T-helper 1 cell treated with Interleukin-12 subunit alpha and Interleukin-12 subunit beta and Interleukin-4 antibody, amounts not matched to agents 30 μg/mL and 1 μg/mL, for 36 hours (primary cell): Measurements from ENCODE around the gene DAPP1.

Experiments used
- H3K27ac Mint-ChIP-seq: one replicate; pipeline ENCODE4 v1.8.0; 2021; ENCODE audit warnings: mild to moderate bottlenecking, mixed read lengths
- H3K27me3 Mint-ChIP-seq: one replicate; pipeline ENCODE4 v1.8.0; 2021; ENCODE audit warnings: low read depth, mixed read lengths
- H3K36me3 Mint-ChIP-seq: one replicate; pipeline ENCODE4 v1.8.0; 2021; ENCODE audit warnings: low read depth, mixed read lengths
- H3K4me1 Mint-ChIP-seq: one replicate; pipeline ENCODE4 v1.8.0; 2021; ENCODE audit warnings: low read depth, mixed read lengths
- H3K4me3 Mint-ChIP-seq: one replicate; pipeline ENCODE4 v1.8.0; 2021; ENCODE audit warnings: mild to moderate bottlenecking, moderate library complexity, mixed read lengths
- H3K9me3 Mint-ChIP-seq: one replicate; pipeline ENCODE4 v1.8.0; 2021; ENCODE audit warnings: mixed read lengths

The DAPP1 gene

GRCh38 chr4:99885687-99886086 is 69.1 kb downstream of the DAPP1 start:
- H3K27ac Mint-ChIP-seq = no peak overlapping the region
- no peaks in the 10 kb centered on the region for H3K27me3 Mint-ChIP-seq
- no peaks in the 10 kb centered on the region for H3K9me3 Mint-ChIP-seq
- no peak overlapping the region for H3K4me3 Mint-ChIP-seq
- peaks cover 8% of the 10 kb centered on the region for H3K36me3 Mint-ChIP-seq
- H3K4me1 Mint-ChIP-seq = peaks cover 2% of the 10 kb centered on the region

GRCh38 chr4:99886146-99886545 is 69.5 kb downstream of the DAPP1 start:
- no peaks in the 10 kb centered on the region for H3K9me3 Mint-ChIP-seq
- H3K4me3 Mint-ChIP-seq = no peak overlapping the region
- no peak overlapping the region for H3K27ac Mint-ChIP-seq
- H3K27me3 Mint-ChIP-seq = no peaks in the 10 kb centered on the region
- peaks cover 5% of the 10 kb centered on the region for H3K4me1 Mint-ChIP-seq
- peaks cover 8% of the 10 kb centered on the region for H3K36me3 Mint-ChIP-seq

GRCh38 chr4:99887837-99888236 is 71.2 kb downstream of the DAPP1 start:
- Mint-ChIP-seq H3K36me3 (peaks cover 4% of the 10 kb centered on the region), H3K4me3 (no peak overlapping the region), H3K4me1 (peaks cover 12% of the 10 kb centered on the region), H3K27me3 (no peaks in the 10 kb centered on the region), H3K27ac (no peak overlapping the region), H3K9me3 (no peaks in the 10 kb centered on the region)

- Mint-ChIP-seq H3K36me3 (peaks cover 9% of the 10 kb centered on the region), H3K27me3 (no peaks in the 10 kb centered on the region), H3K4me1 (peaks cover 33% of the 10 kb centered on the region), H3K4me3 (no peak overlapping the region), H3K9me3 (no peaks in the 10 kb centered on the region), H3K27ac (no peak overlapping the region)
Observed at GRCh38 chr4:99891351-99891750, 74.7 kb downstream of the DAPP1 start.

- Mint-ChIP-seq H3K27ac (peak overlapping the region; percentile 97), H3K4me3 (peak overlapping the region; percentile 97), H3K27me3 (no peaks in the 10 kb centered on the region), H3K4me1 (peaks cover 31% of the 10 kb centered on the region), H3K9me3 (no peaks in the 10 kb centered on the region), H3K36me3 (peaks cover 11% of the 10 kb centered on the region)
Observed at GRCh38 chr4:99893029-99893428, 76.4 kb downstream of the DAPP1 start.

- H3K9me3 Mint-ChIP-seq = no peaks in the 10 kb centered on the region
- peaks cover 31% of the 10 kb centered on the region for H3K4me1 Mint-ChIP-seq
- no peaks in the 10 kb centered on the region for H3K27me3 Mint-ChIP-seq
- peaks cover 11% of the 10 kb centered on the region for H3K36me3 Mint-ChIP-seq
- H3K4me3 Mint-ChIP-seq = peak overlapping the region; percentile 97
- H3K27ac Mint-ChIP-seq = peak overlapping the region; percentile 97
Observed at GRCh38 chr4:99893839-99894160, 77.2 kb downstream of the DAPP1 start.

- peaks cover 9% of the 10 kb centered on the region for H3K36me3 Mint-ChIP-seq
- no peaks in the 10 kb centered on the region for H3K9me3 Mint-ChIP-seq
- peak within 1 kb of the TSS; percentile 97 for H3K27ac Mint-ChIP-seq
- H3K4me3 Mint-ChIP-seq = peak within 1 kb of the TSS; percentile 97
- peaks cover 31% of the 10 kb centered on the region for H3K4me1 Mint-ChIP-seq
- no peaks in the 10 kb centered on the region for H3K27me3 Mint-ChIP-seq
Observed at GRCh38 chr4:99894161-99894997, 77.8 kb downstream of the DAPP1 start, which contains the start of gene LAMTOR3. TSS of gene LAMTOR3 (minus strand) at chr4:99894427. CDS start at chr4:99893963, 464 bp downstream.

- Mint-ChIP-seq H3K9me3 (no peaks in the 10 kb centered on the region), H3K4me3 (no peak overlapping the region), H3K27me3 (no peaks in the 10 kb centered on the region), H3K27ac (peak overlapping the region; percentile 81), H3K36me3 (peaks cover 10% of the 10 kb centered on the region), H3K4me1 (peaks cover 31% of the 10 kb centered on the region)
Observed at GRCh38 chr4:99894998-99895397, 78.4 kb downstream of the DAPP1 start.

GRCh38 chr4:99915449-99915848 is 98.8 kb downstream of the DAPP1 start:
- no peak overlapping the region for H3K27ac Mint-ChIP-seq
- H3K9me3 Mint-ChIP-seq = peaks cover 10% of the 10 kb centered on the region
- H3K4me1 Mint-ChIP-seq = peaks cover 12% of the 10 kb centered on the region
- H3K27me3 Mint-ChIP-seq = no peaks in the 10 kb centered on the region
- peaks cover 54% of the 10 kb centered on the region for H3K36me3 Mint-ChIP-seq
- no peak overlapping the region for H3K4me3 Mint-ChIP-seq

GRCh38 chr4:99917575-99917974 is 100.9 kb downstream of the DAPP1 start:
- H3K36me3 Mint-ChIP-seq = peaks cover 53% of the 10 kb centered on the region
- peaks cover 15% of the 10 kb centered on the region for H3K4me1 Mint-ChIP-seq
- peaks cover 10% of the 10 kb centered on the region for H3K9me3 Mint-ChIP-seq
- no peaks in the 10 kb centered on the region for H3K27me3 Mint-ChIP-seq
- H3K27ac Mint-ChIP-seq = no peak overlapping the region
- no peak overlapping the region for H3K4me3 Mint-ChIP-seq

- Mint-ChIP-seq H3K36me3 (peaks cover 49% of the 10 kb centered on the region), H3K27ac (no peak overlapping the region), H3K9me3 (peaks cover 10% of the 10 kb centered on the region), H3K27me3 (no peaks in the 10 kb centered on the region), H3K4me3 (no peak overlapping the region), H3K4me1 (peaks cover 14% of the 10 kb centered on the region)
Observed at GRCh38 chr4:99918656-99919055, 102.0 kb downstream of the DAPP1 start.
